ENCODE measurements around the gene TBL2. TPM values are rescaled to one million over a fixed set of nuclear protein-coding genes. Genes with fewer than 3 reads are reported as not detected.

Gene TBL2
- total and polyA plus RNA-seq, 10 of the 15 experiments (the other 5 are each of a cell fraction or from before 2014, with no cell fraction given) = 1.1 to 49.7 (median 26.7) TPM

GRCh38 chr7:73522105-73522872 is 56.1 kb downstream of the TBL2 start, which contains the start of gene BAZ1B (continued):
- TF ChIP-seq USF1 (IDR thresholded peaks at IDR 0.05; ENCODE audit: borderline replicate concordance, extremely low read length, insufficient read depth, low read depth, low read length) (no peak), BRCA1 (IDR thresholded peaks at IDR 0.05; ENCODE audit: low read depth, low read length) (no peak), MYB (IDR thresholded peaks at IDR 0.05; ENCODE audit: borderline replicate concordance, low read depth, low read length) (no peak), SIX5 (IDR thresholded peaks at IDR 0.05; ENCODE audit: low read depth, low read length, severe bottlenecking) (no peak), CBFB (IDR thresholded peaks at IDR 0.05; ENCODE audit: low read depth) (peak; percentile 60; the same call in 1 of the 2 replicates), RFX5 (IDR thresholded peaks at IDR 0.05; ENCODE audit: low read depth, low read length) (no peak), POLR2AphosphoS2 (IDR thresholded peaks at IDR 0.05; ENCODE audit: low read depth, low read length) (0 out of 2 replicates have a peak, but pooled peaks have one; percentile 28), EED (IDR thresholded peaks at IDR 0.05; ENCODE audit: low read depth) (no peak), YY1 (IDR thresholded peaks at IDR 0.05; ENCODE audit: low read depth, low read length) (peak; percentile 88), POLR2AphosphoS5 (IDR thresholded peaks at IDR 0.05; ENCODE audit: low read length) (peak; percentile 90)

GRCh38 chr7:73521636-73522104 is 56.7 kb downstream of the TBL2 start:
- H3K27me3 ChIP-seq (replicated peaks in 1 of 2; ENCODE audit: control insufficient read depth in 2 of 2, insufficient read depth in 2 of 2, low read length in 1 of 2) = no peaks in the 10 kb centered on the region
- ChIA-PET RAD21 (ENCODE audit: unreplicated experiment) (interaction anchor here (0.7 to 3.3 kb wide), 5 partner anchors 26 to 217 kb away, joined by 3 to 21 read pairs (median 4); partner anchors contain the start of genes ABHD11 and BCL7B), CTCF (interaction anchor here (0.6 to 1.9 kb wide), 5 partner anchors 14 to 692 kb away, joined by 3 to 4 read pairs (median 3); no protein-coding TSS in a partner anchor), POLR2A (interaction anchor here (0.9 to 4.2 kb wide), 8 partner anchors 14 to 690 kb away, joined by 3 to 41 read pairs (median 6); partner anchors contain the start of genes BCL7B and TBL2), SMC1A (ENCODE audit: uncharacterized antibody, unreplicated experiment) (interaction anchor here (1.4 kb wide), 1 partner anchor 55 kb away, joined by 4 read pairs; no protein-coding TSS in a partner anchor)
- peak; percentile 64 for ATAC-seq
- no peaks in the 10 kb centered on the region for H4K20me1 ChIP-seq (ENCODE audit: control insufficient read depth, insufficient read depth)
- peaks cover 2 to 11% of the 10 kb centered on the region in 2 experiments; a peak in 3 of 4 replicates for H3K36me3 ChIP-seq (ENCODE audit: control insufficient read depth in 2 of 2, insufficient read depth in 2 of 2, low read length in 1 of 2)
- DNase-seq (ENCODE audit: low read depth, low spot score) = no peak
- H3K9me3 ChIP-seq (replicated peaks; ENCODE audit: control insufficient read depth, insufficient read depth, low read length) = no peaks in the 10 kb centered on the region; the same call in 2 of the 3 replicates
- H2AFZ ChIP-seq (ENCODE audit: control insufficient read depth, low read depth, low read length) = peak overlapping the region; percentile 63
- peak overlapping the region; percentile 80 for H3K9ac ChIP-seq (ENCODE audit: control insufficient read depth, insufficient read depth, low read length)
- 0% methylated on average over 22 of the region's 62 CpGs for WGBS (ENCODE audit: insufficient coverage, insufficient replicate concordance, low lambda C conversion rate, missing lambda C conversion rate)
- H3K4me3 ChIP-seq = peak overlapping the region; percentile 76
- BruUV-seq (replicated peaks) = no TSS peak
- in situ Hi-C loops (cut with MboI) (no loop called here), intact Hi-C loops (cut with micrococcal nuclease; ENCODE audit: unreplicated experiment) (loop anchor here (1.0 to 10.0 kb wide), 4 partner anchors 36 to 213 kb away; partner anchors contain the start of genes ABHD11, BCL7B, BUD23 and DNAJC30)
- H3K4me1 ChIP-seq (ENCODE audit: control insufficient read depth, insufficient read depth, low read length) = peaks cover 15% of the 10 kb centered on the region
- H3K79me2 ChIP-seq (ENCODE audit: control insufficient read depth, insufficient read depth, low read length) = peaks cover 54% of the 10 kb centered on the region
- H3K4me2 ChIP-seq (ENCODE audit: control insufficient read depth, insufficient read depth) = peak overlapping the region; percentile 14; the same call in 1 of the 2 replicates
- H3K27ac ChIP-seq (ENCODE audit: control insufficient read depth, insufficient read depth) = peak overlapping the region; percentile 91
- no peak for FAIRE-seq
- TF ChIP-seq SMAD1 (IDR thresholded peaks at IDR 0.05; ENCODE audit: low read depth, partially characterized antibody) (no peak), MYC (IDR thresholded peaks at IDR 0.05; ENCODE audit: insufficient read depth, insufficient read length, insufficient replicate concordance, low read length, severe bottlenecking) (peak; percentile 48), GATAD2B (conservative IDR thresholded peaks at IDR 0.05; ENCODE audit: low read depth) (peak; percentile 83; the same call in 1 of the 2 replicates), FOXK2 (IDR thresholded peaks at IDR 0.05) (no peak), USF1 (IDR thresholded peaks at IDR 0.05; ENCODE audit: borderline replicate concordance, extremely low read length, insufficient read depth, low read depth, low read length) (no peak), BRCA1 (IDR thresholded peaks at IDR 0.05; ENCODE audit: low read depth, low read length) (peak; percentile 50; the same call in 1 of the 2 replicates), SPI1 (IDR thresholded peaks at IDR 0.05; ENCODE audit: borderline replicate concordance, insufficient read depth, low read depth, low read length) (no peak), BMI1 (IDR thresholded peaks at IDR 0.05; ENCODE audit: borderline replicate concordance) (no peak), NRF1 (conservative IDR thresholded peaks at IDR 0.05; ENCODE audit: low read depth, low read length) (no peak), BHLHE40 (IDR thresholded peaks at IDR 0.05; ENCODE audit: borderline replicate concordance in 1 of 2, low read depth in 2 of 2, low read length in 1 of 2) (0 out of 4 replicates have a peak, but pooled peaks of 1 of the 2 experiments have one; percentile 4), BACH1 (IDR thresholded peaks at IDR 0.05; ENCODE audit: borderline replicate concordance) (peak; percentile 11; the same call in 1 of the 2 replicates)

Measured in GM12878 (cell line).